ENCODE data around the gene LDLRAD2.
"Not testable (repeated sequence)": the region's sequence is repeated elsewhere in the genome, so short reads cannot be mapped to it uniquely, and the experiment has no call there.

Gene LDLRAD2, protein sequence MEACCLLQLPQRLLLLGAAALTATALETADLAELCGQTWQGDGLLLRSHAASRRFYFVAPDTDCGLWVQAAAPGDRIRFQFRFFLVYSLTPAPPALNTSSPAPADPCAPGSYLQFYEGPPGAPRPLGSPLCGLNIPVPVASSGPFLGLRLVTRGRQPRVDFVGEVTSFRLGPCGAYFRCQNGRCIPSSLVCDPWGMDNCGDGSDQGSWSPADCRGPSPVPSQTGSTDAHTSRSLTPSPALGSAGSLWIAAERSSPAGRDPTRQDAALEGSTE

DNA sequence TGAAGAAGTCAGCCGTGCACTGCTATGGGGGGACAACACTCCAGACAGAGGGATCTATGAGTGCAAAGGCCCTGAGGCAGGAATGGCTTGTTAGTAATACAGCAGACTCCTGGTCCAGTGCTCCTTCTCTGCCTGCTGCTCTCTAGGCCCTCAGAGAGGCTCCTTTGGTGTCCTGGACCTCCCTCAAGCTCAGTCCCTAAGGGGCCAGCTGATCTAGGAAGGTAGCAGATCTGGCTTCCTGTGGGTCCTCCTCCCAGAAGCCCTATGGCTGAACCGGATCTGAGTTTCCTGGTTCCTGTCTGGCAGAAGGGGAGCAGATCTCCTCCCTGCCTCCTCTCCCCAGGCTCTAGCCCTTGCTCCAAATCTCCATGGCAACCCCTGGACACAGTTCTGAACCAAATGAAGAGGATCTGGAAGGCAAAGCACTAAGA is at the start of gene LDLRAD2:
TSS of gene LDLRAD2 (plus strand) at position 391 of the 431 bp plus-strand sequence. CDS start 187 bp downstream, outside the sequence.
- no peak for DNase-seq

DNA sequence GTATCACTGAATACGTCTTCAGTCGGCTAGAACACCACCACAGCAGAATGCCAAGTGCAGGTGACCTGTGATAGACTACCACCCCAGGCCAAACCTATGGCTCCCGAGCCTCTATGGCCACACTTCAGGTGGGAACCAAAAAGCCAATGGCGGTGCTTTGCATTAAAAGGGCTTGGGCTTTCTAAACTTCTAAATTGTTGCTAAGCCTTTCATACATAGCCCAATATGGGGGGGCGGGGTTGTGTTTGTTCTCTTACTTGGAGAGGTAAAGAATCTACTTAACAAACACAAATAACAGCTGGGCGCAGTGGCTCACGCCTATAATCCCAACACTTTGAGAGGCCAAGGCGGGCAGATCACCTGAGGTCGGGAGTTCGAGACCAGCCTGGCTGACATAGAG is 48.8 kb upstream of the LDLRAD2 start:
- no peak for DNase-seq

GRCh38 chr1:21763694-21764419 is 48.2 kb upstream of the LDLRAD2 start:
- no peak for DNase-seq

DNA sequence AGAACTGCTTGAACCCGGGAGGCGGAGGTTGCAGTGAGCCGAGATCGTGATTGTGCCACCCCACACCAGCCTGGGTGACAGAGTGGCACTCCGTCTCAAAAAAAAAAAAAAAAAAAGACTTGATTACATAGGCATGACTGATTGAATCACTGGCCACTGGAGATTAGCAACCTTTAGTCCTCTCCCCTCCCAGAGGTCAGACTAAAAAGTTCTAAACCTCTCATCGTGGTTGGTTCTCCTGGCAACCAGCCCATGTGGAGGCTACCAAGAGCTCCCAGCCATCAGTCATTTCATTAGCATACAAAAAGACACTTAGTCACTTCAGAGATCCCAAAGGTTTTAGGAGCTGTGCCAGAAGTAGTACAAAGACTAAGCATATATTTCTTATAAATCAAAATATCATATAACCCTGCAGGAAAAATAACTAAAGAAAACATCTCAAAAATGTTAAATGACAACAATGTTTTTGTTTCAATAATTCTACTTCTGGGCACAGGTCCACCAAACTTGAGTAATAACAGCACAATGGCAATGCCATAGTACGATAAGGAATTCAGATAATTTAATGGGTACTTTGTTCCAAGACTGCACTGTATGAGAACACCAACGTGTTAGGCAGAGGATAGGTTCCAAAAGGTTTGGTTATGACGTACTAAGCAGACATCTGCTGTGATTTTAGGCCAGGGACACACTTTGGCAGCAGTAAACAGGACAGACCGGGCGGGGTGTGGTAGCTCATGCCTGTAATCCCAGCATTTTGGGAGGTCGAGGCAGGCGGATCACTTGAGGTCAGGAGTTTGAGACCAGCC is 47.2 kb upstream of the LDLRAD2 start:
- DNase-seq, result no peak

- DNase-seq, result no peak
Measured at GRCh38 chr1:21766210-21766609, 45.9 kb upstream of the LDLRAD2 start.

DNA sequence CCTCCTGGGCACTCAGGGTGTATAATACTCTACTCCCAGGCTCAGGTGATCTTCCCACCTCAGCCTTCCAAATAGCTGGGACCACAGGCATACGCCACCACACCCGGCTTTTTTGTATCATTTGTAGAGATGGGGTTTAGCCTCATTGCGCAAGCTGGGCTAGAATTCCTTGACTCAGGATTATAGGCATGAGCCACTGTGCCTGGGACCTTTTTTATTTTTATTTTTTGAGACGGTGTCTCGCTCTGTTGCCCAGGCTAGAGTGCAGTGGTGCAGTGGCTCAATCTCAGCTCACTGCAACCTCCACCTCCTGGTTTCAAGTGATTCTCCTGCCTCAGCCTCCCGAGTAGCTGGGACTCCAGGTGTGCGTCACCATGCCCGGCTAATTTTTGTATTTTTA is 45.0 kb upstream of the LDLRAD2 start:
- not testable (repeated sequence) for DNase-seq

- no peak for DNase-seq
Measured at GRCh38 chr1:21770201-21770600, 41.9 kb upstream of the LDLRAD2 start.

DNA sequence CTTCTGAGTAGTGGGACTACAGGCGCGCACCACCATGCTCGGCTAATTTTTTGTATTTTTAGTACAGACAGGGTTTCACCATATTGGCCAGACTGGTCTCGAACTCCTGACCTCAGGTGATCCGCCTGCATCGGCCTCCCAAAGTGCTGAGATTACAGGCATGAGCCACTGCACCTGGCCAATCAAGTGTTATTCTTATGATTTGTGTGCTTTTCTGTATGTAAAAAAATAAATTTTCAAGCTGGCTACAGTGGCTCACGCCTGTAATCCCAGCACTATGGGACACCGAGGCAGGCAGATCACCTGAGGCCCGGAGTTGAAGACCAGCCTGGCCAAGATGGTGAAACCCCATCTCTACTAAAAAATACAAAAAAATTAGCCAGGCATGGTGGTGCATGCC is 41.5 kb upstream of the LDLRAD2 start:
- not testable (repeated sequence) for DNase-seq

GRCh38 chr1:21771672-21772071 is 40.4 kb upstream of the LDLRAD2 start:
- not testable (repeated sequence) for DNase-seq

DNA sequence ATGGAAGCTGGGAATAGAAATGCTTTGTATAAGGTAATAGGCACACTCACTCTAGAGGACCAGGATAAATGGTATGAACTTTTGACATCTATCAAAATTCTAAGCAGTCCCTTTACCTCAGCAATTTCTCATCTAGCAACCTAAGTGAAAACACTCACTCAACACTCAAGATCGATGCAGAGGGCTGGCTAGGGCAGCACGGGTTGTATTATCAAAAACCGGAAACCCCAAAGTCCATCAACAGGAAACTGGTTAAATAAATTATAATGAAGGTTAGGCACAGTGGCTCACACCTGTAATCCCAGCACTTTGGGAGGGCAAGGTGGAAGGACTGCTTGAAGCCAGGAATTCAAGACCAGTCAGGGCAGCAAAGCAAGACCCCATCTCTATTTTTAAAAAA is 38.5 kb upstream of the LDLRAD2 start:
- no peak for DNase-seq

GRCh38 chr1:21774835-21775549 is 37.1 kb upstream of the LDLRAD2 start:
- DNase-seq, result no peak

DNA sequence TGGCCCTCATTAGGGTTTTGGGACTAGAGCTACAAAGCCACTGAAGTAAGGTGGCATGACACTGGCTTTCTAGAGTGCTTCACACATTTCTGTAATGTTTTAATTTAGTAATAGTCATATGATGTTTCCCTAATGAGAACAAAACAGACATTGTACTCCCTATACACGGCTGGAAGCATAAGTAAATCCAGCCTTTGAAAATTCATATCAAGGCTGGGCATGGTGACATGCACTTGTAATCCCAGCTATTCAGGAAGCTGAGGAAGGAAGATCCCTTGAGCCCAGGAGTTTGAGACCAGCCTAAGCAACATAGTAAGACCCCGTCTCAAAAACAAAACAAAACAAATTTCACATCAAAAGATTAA is 36.5 kb upstream of the LDLRAD2 start:
- no peak for DNase-seq

DNA sequence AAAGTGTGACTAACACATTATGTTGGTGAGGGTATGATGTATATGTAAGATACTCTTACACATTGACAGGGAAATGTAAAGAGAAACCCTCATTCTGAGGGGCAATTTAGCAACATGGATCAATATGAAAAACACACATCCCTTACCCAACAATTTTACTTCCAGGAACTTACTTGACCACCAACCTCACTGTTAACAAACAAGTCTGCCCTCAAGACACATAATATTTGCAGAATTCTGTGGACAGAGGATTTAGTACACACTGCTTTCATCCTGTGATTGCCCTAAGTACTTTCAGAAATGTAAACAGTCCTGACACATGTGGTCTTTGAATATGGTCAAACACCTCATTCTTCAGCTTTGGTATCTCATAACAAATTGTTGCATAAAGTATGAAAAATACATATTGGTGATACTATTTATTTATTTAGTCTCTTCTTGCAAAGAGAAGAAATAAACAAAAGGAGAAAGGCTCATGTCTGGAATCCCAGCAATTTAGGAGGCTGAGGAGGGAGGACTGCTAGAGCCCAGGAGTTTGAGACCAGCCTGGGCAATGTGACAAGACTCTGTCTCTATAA is 36.0 kb upstream of the LDLRAD2 start:
- DNase-seq, result no peak

DNA sequence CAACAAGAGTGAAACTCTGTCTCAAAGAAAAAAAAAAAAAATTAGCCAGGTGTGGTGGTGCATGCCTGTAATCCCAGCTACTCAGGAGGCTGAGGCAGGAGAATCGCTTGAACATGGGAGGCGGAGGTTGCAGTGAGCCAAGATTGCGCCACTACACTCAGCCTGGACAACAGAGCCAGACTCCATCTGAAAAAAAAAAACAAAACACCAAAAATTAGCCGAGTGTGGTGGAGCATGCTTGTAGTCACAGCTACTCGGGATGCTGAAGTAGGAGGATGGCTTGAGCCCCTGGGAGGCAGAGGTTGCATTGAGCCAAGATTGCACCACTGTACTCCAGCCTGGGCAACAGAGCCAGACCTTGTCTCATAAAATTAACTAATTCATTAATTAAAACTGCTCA is 35.1 kb upstream of the LDLRAD2 start:
- not testable (repeated sequence) for DNase-seq

GRCh38 chr1:21778405-21778727 is 33.7 kb upstream of the LDLRAD2 start:
- no peak for DNase-seq

DNA sequence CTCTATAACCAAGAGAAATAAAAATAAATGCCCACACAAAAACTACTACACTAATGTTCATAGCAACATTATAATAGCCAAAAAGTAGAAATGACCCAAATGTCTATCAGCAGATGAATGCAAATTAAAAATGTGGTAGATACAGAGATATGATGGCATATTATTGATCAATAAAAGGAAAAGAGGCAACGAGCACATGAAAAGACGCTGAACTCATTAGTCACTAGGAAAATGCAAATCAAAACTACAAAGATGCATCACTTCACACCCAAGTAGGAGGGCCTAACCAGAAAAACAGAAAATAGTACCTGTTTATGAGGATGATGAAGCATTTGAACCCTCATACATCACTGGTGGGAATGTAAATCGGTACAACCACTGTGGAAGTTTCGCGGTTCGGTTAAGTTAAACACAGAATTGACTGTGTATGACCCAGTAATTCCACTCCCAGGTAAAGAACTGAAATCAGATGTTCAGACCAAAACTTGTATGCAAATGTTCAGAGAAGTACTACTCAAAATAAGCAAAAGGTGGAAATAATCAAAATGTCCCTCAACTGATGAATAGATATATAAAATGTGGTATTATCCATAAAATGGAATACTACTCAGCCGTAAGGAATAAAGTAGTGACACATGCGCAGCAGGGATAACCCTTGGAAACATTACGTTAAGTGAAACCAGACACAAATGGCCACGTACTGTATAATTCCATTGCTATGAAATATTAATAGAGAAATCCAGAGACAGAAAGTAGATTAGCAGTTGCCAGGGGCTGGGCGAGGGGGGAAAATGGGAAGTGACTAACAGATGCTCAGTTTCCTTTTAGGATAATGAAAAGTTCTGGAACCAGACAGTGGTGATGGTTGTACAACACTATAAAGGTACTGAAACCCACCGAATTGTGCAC is 32.2 kb upstream of the LDLRAD2 start:
- DNase-seq, result no peak

- no peak for DNase-seq
Measured at GRCh38 chr1:21781815-21782348, 30.2 kb upstream of the LDLRAD2 start.

GRCh38 chr1:21782349-21782867 is 29.7 kb upstream of the LDLRAD2 start:
- no peak for DNase-seq

DNA sequence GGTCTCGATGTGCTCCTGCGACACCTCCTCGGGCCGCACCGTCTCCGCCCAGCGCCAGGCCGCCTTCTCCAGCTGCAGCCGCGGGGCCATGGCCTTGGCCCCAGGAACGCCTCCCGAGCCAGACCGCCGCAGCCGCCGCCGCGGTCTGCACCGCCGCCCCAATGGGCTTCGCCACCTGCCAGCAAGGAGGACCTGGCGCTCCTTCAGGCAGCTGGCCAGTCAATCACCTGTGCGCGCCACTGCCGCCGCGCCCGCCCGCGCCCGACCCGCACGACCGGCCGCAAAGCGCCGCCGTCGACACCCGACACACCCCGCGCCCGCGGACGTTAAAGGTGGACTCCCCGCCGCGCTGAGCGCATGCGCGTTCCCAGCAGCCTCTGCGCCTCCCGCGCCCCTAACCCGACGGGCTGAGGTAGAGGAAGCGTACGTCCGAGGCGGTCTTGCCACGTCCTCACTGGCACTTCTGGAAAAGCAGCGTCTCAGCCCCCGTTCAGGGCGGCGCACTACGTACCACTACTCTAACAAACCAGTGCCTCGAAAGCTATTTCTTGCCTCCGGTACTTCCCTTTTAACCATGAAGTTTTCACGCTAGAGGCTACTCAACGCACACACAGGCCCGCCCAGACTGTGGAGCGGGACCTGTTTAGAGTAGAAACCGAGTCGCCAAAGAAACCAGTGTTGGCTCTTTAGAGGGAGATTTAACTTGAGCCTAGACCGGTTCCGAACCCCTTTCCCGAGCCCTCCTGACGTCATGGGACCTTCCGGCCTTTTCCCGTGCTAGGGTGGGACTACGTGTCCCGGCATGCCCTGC is 29.0 kb upstream of the LDLRAD2 start, which contains the start of gene USP48:
TSS of gene USP48 (minus strand) at position 282 of the 811 bp plus-strand sequence. CDS start at position 90, 192 bp downstream.
- peak; percentile 84 for DNase-seq
